HG03066 (cell line): Measurements from ENCODE around the gene FOXL1.

ENCODE experiments used
- ATAC-seq: cut with Tn5 transposase; IDR thresholded peaks from one replicate; pipeline ENCODE4 v1.9.1; 2021; ENCODE audit warnings: low read depth; ENCODE audit not compliant: unreplicated experiment

FOXL1 gene

DNA sequence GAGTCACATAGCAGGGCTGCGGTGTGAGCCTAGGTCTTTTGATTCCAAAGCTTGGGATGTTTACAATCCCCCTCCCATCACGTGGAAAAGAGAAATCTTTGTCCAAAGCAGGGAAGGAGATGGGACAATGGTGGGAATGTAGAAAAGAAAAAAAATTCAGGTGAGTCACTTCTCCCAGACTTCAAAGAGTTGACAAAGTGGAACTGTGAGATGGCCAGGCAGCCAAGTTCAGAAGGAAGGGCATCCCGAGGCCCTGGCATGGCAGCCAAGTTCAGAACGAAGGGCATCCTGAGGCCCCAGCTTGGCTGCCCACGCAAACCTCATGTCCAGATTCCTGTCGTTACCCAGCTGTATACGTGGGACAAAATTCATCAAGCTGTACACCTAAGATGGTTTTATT, 47.5 kb downstream of the FOXL1 start:
- ATAC-seq, result no peak

DNA sequence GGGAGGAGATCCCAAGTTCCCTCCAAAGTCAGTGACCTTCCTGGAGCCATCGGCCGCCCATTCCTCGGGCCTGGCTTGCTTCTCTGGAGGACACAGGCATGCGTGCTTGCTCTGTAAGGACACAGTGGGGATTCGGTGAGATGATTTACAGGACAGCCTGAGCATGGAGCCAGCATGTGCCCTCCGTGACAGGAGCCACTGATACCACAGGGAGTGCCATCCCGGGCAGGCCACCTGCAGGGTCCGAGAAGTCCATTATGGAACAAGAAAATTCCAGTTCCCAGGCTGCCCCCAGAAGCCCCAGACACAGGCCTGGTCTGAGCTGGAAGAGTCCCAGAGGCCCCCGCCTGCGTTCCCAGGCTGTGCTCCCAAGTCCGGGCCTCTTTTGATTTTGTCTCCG, 47.9 kb downstream of the FOXL1 start:
- no peak for ATAC-seq

DNA sequence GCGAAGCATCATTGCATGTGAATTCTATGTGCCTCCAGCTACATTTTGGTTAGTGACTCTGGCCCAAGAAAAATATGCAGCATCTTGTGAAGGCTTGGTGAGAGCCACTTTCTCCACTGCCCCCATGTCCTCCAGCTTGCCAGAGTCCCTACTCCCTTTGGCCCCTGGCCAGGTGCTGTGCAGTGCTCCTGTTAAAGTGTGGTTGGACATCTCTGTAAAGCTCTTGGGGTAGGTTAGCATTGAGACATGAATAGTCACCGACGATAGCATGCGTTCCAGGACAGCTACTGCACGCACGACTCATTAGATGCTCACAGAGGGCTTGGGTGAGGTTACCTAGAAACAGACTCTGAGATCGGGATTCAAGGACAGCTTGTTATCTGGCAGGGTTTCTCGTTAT, 48.6 kb downstream of the FOXL1 start:
- no peak for ATAC-seq

DNA sequence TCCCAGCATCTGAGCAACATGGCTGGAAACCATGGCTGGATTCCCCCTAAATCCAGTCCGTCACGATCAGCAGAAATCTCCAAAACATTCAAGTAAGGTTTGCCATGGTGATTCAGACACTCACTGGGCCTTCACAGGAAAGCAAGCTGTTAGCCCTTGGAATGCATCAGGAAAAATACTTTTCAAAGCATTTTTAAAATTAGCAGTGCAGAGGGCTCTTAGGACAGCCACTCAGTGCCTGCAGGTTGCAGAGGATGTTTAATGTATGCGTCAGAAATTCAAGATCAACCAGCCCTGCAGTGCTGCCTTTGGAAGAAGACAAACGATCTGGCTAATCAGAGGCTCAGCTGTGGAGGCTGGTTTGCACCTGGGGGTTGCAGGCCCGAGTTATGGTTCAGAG, 50.3 kb downstream of the FOXL1 start:
- ATAC-seq, result no peak

DNA sequence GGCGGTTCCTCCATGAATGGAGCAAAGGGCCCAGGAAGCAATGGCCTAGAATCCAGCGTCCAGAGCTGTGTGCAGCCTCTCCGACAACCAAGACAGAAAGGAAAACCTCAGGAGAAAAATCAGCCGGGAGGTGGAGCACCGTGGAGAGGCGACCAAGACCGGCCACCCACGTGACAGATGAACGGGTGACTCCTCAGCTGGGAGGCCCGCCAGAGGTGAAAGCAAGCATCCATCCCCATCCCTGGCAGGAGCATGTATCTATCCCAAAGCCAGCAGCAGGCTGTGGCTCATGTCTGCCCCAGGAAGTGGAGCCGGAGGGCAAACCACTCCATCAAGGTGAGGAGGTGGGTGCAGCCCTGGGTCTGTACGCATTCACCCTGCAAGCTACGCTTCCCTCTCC, 52.1 kb downstream of the FOXL1 start:
- ATAC-seq, result no peak

DNA sequence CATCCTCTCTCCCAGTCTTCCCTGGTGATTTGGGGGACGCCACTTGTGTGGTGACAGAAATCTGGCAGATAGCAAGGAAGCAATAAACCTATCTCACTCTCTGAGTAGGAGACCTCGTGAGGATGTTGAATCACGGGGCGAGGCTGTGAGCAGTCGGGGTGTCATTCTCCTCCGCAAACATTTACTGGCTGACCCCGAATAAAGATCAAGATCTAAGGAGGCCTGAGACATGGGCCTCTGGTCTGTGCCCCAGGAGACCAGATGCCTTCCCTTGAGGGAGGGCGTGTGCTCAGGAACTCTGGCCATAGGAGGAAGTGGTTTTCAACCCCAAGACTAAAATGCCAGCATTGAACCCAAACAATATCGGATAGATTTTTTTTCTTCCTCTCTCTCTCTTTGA, 53.1 kb downstream of the FOXL1 start:
- ATAC-seq, result no peak
